Activated T-cell treated with anti-CD3 and anti-CD28 coated beads, Interleukin-2, amount 50 U/mL, for 72 hours (primary cell): ENCODE measurements around the gene MED10. TPM values are rescaled to one million over a fixed set of nuclear protein-coding genes. Genes with fewer than 3 reads are reported as not detected.
"Not testable (repeated sequence)": the region's sequence is repeated elsewhere in the genome, so short reads cannot be mapped to it uniquely, and the experiment has no call there.

Source experiments
- ATAC-seq, 2 donors: fragments of 150-1000 bp; cut with Tn5 transposase; replicated peaks in 1 of 2; 2 replicates each; pipeline ENCODE4 v1.10.0; 2021; ENCODE audit warnings: moderate library complexity in 2 of 2, mild to moderate bottlenecking in 1 of 2
- DNase-seq, 2 donors: peaks; one replicate each; pipeline ENCODE4 v3.0.0; 2021 to 2022; ENCODE audit warnings: mixed read lengths in 1 of 2
- H3K27ac Mint-ChIP-seq: one replicate; pipeline ENCODE4 v1.8.0; 2022; ENCODE audit warnings: mild to moderate bottlenecking, moderate library complexity, mixed read lengths
- H3K27me3 Mint-ChIP-seq: one replicate; pipeline ENCODE4 v1.8.0; 2022; ENCODE audit warnings: low read depth, mixed read lengths
- H3K36me3 Mint-ChIP-seq, 2 donors: one replicate each; pipeline ENCODE4 v1.8.0; 2022; ENCODE audit warnings: mixed read lengths in 2 of 2, mild to moderate bottlenecking in 1 of 2; ENCODE audit not compliant: insufficient read depth in 2 of 2
- H3K4me1 Mint-ChIP-seq: one replicate; pipeline ENCODE4 v1.8.0; 2022; ENCODE audit warnings: low read depth, mixed read lengths
- H3K4me3 Mint-ChIP-seq, 2 donors: one replicate each; pipeline ENCODE4 v1.8.0; 2022; ENCODE audit warnings: mild to moderate bottlenecking in 2 of 2, mixed read lengths in 2 of 2, moderate library complexity in 2 of 2
- H3K9me3 Mint-ChIP-seq, 2 donors: one replicate each; pipeline ENCODE4 v1.8.0; 2022; ENCODE audit warnings: mixed read lengths in 2 of 2
- total RNA-seq, 2 donors: library from RNA; stranded (reverse); gene quantifications; one replicate each; pipeline ENCODE4 v1.2.3, GENCODE V29; 2022

Gene MED10
- total RNA-seq, 2 donors from 2014 or later, result 77.0 to 82.6 TPM

DNA sequence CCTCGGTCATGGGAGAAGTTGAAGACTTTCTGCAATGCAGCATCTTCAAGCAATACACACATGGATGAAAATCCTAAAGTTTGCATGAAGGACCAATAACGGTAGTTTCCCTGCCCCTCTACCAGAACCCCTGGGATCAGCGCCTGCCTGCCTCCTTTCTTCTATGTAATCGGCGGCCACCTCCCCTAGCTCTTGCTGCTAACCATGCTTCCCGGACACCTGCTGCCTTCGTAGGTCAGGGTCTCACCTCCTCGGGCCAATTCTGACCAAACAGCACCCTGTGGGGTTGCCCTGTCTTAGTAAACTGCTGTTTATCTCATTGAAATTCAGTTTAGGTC, 388 bp upstream of the MED10 start:
- H3K36me3 Mint-ChIP-seq, result peaks cover 15 to 19% of the 10 kb centered on the region in 2 donors
- H3K27ac Mint-ChIP-seq, result peak overlapping the region; percentile 96

DNA sequence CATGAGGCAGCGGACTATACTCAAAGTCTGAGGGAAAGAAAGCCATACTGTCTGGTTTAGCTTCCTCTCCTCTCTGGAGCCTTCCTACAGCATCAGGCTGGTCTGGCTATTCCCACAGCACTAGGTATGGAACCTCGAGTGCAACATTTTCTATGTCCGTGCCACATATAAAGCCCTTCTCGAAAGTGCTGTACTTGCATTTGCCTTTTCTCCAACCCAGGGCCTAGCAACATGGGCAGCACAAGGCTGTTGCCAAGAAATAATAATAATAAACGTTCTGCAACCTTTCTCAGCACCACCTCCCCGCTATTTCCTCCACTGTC, 804 bp downstream of the MED10 start:
- H3K27ac Mint-ChIP-seq, result peak overlapping the region; percentile 96
- H3K36me3 Mint-ChIP-seq, result peaks cover 19 to 30% of the 10 kb centered on the region in 2 donors
- peaks cover 51% of the 10 kb centered on the region for H3K4me1 Mint-ChIP-seq
- no peaks in the 10 kb centered on the region for H3K27me3 Mint-ChIP-seq
- no peak for DNase-seq
- H3K4me3 Mint-ChIP-seq, result peak overlapping the region; percentile 96 to 97
- ATAC-seq, result no peak
- H3K9me3 Mint-ChIP-seq, result no peaks in the 10 kb centered on the region

More for the DNA sequence above, 388 bp upstream of the MED10 start:
- peak overlapping the region; percentile 96 to 97 for H3K4me3 Mint-ChIP-seq
- ATAC-seq (peak; percentile 22 to 23), DNase-seq (no peak)
- peaks cover 5% of the 10 kb centered on the region for H3K27me3 Mint-ChIP-seq
- H3K4me1 Mint-ChIP-seq, result peaks cover 43% of the 10 kb centered on the region
- no peaks in the 10 kb centered on the region for H3K9me3 Mint-ChIP-seq

DNA sequence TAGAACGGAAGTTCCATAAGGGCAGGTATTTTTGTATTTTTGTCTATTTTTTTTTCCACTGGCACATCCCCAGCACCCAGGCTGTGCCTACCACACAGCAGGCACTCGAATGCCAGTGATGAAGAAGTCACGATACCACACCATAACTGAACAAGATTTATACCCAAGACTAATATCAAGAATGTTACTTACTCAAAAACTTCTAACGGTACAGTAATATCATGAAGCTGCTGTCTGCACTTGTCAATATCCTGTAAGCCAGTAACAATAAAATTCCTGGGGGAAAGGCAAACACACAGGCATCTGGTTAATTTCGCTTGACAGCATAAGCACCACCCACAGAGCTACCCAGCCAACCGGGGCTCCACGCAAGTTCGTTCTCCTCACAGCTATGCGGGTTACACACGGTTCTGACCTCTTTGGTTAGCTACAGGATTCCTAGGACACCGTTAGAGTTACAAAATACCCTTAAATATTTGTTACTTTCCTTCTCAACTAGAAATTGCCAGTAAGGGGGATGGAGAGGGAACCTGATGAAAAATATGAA, 1.3 kb downstream of the MED10 start:
- peak overlapping the region; percentile 96 to 97 for H3K4me3 Mint-ChIP-seq
- H3K4me1 Mint-ChIP-seq, result peaks cover 51% of the 10 kb centered on the region
- DNase-seq (no peak), ATAC-seq (peak in 1 of 2 donors; percentile 27)
- H3K9me3 Mint-ChIP-seq, result no peaks in the 10 kb centered on the region
- peak overlapping the region; percentile 96 for H3K27ac Mint-ChIP-seq
- H3K36me3 Mint-ChIP-seq, result peaks cover 20 to 33% of the 10 kb centered on the region in 2 donors
- no peaks in the 10 kb centered on the region for H3K27me3 Mint-ChIP-seq

DNA sequence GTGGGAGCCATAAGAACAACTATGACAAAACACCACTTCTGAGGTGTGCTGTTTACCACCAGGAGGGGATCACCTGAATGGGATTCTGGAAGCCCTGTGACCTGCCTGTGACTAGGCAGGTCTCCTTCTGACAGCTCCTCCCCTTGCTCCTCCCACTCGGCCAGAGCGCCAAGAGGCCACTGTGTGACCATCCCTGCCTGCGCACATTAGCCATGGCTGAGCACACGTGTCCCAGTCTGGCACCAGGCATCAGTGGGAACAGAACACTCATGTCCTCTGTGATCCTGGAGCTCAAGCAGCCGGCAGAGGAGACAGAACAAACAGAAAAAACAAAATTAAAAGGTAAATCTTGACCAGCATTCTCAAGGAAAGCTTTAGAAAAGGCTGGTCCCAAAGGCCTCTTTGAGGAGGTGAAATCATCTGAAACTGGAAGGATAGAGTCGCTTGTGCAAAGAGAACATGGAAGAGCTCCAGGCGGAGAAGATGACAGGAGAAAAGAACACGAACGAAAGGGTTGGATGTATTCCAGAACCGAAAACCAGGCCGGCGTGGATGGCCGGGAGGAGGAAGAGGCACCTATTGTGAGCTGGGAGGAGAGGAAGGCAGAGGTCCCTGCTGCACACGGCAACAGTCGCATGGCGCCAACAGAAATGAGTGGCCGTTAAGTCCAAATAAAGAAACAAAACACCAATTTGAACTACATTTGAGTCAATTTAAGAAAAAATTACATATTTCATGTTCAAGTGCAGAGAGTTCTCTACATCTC, 5.1 kb downstream of the MED10 start:
- peaks cover 16 to 34% of the 10 kb centered on the region in 2 donors for H3K36me3 Mint-ChIP-seq
- H3K4me3 Mint-ChIP-seq, result no peak overlapping the region
- DNase-seq, result no peak
- peak overlapping the region; percentile 80 for H3K27ac Mint-ChIP-seq
- no peaks in the 10 kb centered on the region for H3K9me3 Mint-ChIP-seq
- no peaks in the 10 kb centered on the region for H3K27me3 Mint-ChIP-seq
- ATAC-seq, result no peak
- H3K4me1 Mint-ChIP-seq, result peaks cover 42% of the 10 kb centered on the region

DNA sequence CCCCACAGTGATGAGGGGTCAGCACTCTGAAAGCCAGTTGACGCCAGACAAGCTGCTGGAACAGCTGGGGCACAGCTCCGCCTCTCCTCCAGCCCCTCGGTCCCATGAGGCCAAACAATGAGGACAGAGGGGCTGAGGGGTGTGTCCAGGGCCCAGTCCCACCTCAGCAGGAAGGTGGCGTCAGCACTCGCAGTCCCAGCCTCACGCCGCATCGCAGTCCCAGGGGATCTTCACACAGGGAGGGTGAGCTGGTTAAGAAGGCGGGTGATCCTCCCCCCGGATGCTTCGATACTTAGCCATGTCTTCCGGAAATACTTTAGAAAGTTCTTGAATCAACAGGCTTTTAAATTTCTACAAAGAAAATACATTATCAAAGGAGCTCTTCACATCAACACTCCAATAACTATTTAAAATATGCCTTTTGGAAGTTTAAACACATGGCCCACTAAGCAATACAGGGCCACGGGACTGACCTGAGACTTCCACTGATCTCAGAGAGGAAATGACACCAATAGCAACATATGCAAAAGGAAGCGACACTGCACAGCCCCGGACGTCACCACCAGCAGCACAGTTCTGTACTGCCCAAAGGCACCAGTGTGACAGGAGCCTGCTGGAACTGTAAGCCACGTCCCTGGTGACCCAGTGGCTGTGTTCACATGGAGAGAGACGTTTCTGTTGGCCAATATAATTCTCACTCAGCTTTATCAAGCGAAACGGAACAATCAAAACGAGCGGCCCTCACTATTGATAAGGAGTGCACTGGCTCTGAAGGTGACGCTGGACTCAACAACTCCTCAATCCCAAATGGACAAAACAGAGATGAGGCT, 5.9 kb downstream of the MED10 start:
- no peak for ATAC-seq
- Mint-ChIP-seq H3K27me3 (no peaks in the 10 kb centered on the region), H3K4me1 (peaks cover 39% of the 10 kb centered on the region), H3K36me3 (peaks cover 15 to 34% of the 10 kb centered on the region in 2 donors), H3K4me3 (no peak overlapping the region), H3K27ac (peak overlapping the region; percentile 24), H3K9me3 (no peaks in the 10 kb centered on the region)
- DNase-seq, result no peak

DNA sequence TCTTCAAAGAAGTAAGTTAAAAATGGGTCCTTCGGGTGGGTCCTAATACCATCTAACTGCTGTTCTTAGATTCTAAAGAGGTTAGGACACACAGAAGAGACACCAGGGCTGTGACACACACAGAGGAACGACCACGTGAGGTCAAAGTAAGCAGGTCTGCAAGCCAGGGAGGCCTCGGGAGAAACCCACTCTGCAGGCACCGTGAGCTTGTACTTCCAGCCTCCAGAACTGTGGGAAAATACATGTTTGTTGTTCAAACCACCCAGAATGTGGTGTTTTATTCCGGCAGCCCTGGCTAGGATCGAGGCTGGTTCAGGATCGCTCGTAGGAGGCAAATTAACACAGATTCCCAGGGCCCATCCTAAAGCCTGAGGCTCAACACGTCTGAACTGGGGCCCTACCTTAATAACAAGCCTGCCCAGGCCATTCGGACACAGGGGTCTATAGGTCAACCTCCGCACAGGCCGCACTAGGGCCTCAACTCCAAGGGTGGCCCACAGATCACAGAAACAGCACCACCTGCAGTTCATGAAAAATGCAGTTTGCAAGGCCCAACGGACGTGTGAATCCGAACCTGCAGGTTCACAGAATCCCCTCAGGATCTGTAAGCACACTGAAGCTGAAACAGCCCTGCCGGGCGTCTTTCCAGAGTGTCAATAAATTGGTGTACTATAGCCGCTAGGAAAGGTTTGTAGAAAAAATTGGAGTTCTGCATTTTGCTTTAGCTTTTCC, 7.1 kb downstream of the MED10 start:
- Mint-ChIP-seq H3K27ac (no peak overlapping the region), H3K4me3 (no peak overlapping the region), H3K36me3 (peaks cover 11 to 39% of the 10 kb centered on the region in 2 donors), H3K27me3 (no peaks in the 10 kb centered on the region), H3K4me1 (peaks cover 27% of the 10 kb centered on the region), H3K9me3 (no peaks in the 10 kb centered on the region)
- DNase-seq (no peak), ATAC-seq (no peak)

DNA sequence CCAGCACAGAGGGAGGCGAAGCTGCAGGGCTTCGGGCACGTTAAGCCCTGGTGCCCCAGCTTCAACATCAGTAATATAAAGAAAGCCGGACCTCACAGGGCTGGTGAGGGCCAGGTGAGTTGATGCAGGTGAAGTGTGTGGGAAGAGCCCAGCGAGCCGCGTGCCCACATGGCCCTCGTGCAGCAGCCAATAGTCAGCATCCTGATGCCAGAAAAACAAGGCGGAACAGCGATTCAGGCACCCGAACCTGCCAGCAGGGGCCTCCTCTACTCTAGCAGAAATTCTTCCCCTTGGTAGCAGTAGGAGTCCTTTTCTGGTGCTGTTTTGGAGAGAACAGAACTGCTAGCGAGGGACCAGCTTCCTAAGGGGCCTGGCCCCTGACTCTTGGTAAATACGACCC, 7.8 kb downstream of the MED10 start:
- Mint-ChIP-seq H3K4me1 (peaks cover 20% of the 10 kb centered on the region), H3K36me3 (peaks cover 6 to 36% of the 10 kb centered on the region in 2 donors), H3K4me3 (no peak overlapping the region), H3K9me3 (no peaks in the 10 kb centered on the region), H3K27ac (no peak overlapping the region), H3K27me3 (no peaks in the 10 kb centered on the region)
- DNase-seq (no peak), ATAC-seq (no peak)

DNA sequence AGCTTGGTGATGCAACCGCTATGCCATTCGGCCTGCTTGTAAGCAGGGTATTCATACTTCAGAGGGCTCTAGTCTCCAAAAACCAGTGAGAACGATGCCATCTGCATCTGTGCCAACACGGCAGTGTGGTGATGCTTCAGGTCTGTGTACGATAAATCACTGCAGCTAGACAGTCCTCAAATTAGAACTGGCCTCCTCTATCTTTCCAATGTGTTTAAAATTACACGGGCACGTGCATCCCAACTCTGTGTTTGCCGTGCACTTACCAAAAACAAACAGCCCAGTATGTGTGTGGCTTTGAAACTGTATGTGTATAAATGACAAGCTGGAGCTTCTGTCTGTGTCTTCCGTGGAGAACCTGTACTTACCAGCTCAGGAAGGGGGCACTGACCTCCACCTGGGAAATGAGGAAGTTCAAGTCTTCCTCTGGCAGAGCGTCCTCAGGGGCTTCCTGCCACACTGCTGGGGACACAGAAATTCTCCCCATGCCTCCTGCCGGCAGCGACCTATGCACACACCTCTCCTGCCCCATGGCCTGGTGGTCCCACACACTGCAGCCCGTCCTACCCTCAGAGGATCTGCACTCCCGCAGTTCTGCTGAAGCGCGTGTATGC, 12.3 kb downstream of the MED10 start:
- H3K27ac Mint-ChIP-seq, result peak overlapping the region; percentile 10
- peak in 1 of 2 donors; percentile 13 for ATAC-seq
- no peaks in the 10 kb centered on the region for H3K4me1 Mint-ChIP-seq
- DNase-seq, result no peak
- no peak overlapping the region for H3K4me3 Mint-ChIP-seq
- H3K27me3 Mint-ChIP-seq, result no peaks in the 10 kb centered on the region
- no peaks in the 10 kb centered on the region for H3K9me3 Mint-ChIP-seq
- peaks cover 1 to 13% of the 10 kb centered on the region in 2 donors for H3K36me3 Mint-ChIP-seq

DNA sequence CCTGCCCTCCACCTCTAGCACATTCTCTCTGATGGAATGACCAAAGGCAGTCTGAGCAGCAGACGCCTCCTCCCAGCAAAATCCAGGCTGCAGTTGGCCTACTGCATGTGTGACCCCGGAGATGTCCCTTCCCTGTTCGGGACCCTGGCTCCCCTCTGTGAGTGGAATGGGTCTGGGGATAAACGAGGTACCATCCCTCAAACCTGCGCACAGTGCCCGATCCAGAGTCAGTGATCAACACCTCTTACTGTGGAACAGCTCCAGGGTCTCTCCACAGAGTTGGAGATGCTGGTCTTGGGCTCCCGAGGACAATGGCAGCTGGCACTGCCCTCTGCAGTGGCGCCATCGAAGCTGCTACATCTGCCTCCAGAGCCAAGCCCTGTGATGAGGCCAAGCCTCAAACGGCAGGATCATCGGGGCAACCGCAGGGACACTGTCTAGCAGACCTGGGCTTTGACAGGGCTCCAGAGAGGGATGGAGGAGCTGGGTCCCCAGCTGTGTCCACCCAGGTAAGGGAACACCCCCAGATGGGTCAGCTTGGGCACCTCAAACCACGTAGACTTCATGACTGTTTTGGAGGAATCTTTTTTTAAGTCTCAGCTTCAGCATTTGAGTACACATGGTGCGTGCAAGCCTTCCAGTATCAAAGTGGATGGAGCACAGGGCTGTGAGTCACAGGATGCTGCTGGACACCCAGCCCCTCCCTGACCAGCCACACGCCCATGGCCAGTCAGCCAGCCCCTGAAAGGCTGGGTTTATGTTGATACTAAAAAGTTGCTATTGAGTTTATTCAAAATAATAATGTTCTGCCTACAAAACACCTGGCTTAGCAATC, 13.0 kb downstream of the MED10 start:
- H3K27me3 Mint-ChIP-seq, result no peaks in the 10 kb centered on the region
- ATAC-seq (peak; percentile 24 to 32), DNase-seq (no peak)
- peaks cover 2% of the 10 kb centered on the region for H3K4me1 Mint-ChIP-seq
- H3K4me3 Mint-ChIP-seq, result no peak overlapping the region
- H3K36me3 Mint-ChIP-seq, result peaks cover 1 to 12% of the 10 kb centered on the region in 2 donors
- H3K27ac Mint-ChIP-seq, result no peak overlapping the region
- no peaks in the 10 kb centered on the region for H3K9me3 Mint-ChIP-seq

DNA sequence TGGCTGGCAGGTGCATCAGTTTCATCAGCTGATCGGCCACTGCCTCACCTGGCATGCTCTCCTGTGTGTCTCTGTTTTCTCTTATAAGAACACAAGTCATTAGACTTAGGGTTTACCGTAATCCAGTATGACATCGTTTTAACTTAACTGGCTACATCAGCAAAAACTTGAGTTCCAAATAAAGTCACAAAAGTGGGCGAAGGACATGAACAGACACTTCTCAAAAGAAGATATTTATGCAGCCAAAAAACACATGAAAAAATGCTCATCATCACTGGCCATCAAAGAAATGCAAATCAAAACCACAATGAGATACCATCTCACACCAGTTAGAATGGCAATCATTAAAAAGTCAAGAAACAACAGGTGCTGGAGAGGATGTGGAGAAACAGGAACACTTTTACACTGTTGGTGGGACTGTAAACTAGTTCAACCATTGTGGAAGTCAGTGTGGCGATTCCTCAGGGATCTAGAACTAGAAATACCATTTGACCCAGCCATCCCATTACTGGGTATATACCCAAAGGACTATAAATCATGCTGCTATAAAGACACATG, 14.8 kb downstream of the MED10 start:
- not testable (repeated sequence) for H3K27me3 Mint-ChIP-seq, H3K9me3 Mint-ChIP-seq, DNase-seq, H3K36me3 Mint-ChIP-seq, ATAC-seq, H3K27ac Mint-ChIP-seq, H3K4me3 Mint-ChIP-seq
- H3K4me1 Mint-ChIP-seq, result peaks cover 10% of the 10 kb centered on the region

DNA sequence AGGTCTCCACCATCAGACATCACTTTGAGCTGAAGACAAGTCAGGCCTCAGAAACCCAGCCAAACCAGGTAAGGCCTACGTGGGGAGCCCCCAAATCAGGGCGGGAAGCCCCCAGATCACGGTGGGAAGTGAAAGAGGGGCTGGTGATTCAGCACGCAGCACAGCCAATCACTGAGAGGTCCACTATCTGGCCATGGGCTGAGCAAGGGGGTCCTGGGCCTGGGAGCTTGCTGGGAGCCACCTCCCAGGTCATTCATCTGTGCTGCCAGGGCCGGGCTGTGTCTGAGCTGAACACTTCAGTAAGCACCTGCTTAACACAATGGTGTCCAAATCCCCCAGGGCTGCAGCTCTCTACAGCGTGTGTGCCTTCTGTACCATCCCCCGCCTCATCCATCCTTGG, 15.5 kb downstream of the MED10 start:
- Mint-ChIP-seq H3K27me3 (no peaks in the 10 kb centered on the region), H3K4me1 (peaks cover 10% of the 10 kb centered on the region), H3K27ac (no peak overlapping the region), H3K9me3 (no peaks in the 10 kb centered on the region), H3K36me3 (peaks cover 1 to 10% of the 10 kb centered on the region in 2 donors), H3K4me3 (no peak overlapping the region)
- no peak for ATAC-seq
- DNase-seq, result no peak

DNA sequence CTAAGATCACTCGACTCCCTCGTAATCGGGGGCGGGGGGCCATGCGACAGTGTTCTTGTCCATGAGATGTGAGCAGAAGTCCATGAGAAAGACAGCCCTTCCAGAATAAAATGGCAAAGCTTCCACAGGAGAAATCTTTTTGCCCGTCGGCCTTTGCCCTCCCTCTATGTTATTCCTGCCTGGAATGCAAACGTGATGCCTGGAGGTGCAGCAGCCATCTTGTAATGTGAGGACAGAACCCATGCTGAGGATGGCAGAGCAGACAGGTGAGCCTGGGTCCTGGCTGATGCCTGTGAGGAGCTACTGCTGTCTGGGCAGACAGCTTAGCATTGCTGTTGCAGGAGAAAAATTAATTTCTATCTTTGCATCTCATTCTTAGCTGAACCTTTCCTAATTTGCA, 17.2 kb downstream of the MED10 start:
- no peak overlapping the region for H3K4me3 Mint-ChIP-seq
- ATAC-seq (no peak), DNase-seq (no peak)
- H3K4me1 Mint-ChIP-seq, result peaks cover 10% of the 10 kb centered on the region
- no peak overlapping the region for H3K27ac Mint-ChIP-seq
- H3K36me3 Mint-ChIP-seq, result peaks cover 1 to 5% of the 10 kb centered on the region in 2 donors
- no peaks in the 10 kb centered on the region for H3K27me3 Mint-ChIP-seq
- H3K9me3 Mint-ChIP-seq, result no peaks in the 10 kb centered on the region
